GM23338 (cell line): ENCODE results near the gene HEXD. TPM values are rescaled to one million over a fixed set of nuclear protein-coding genes. Genes with fewer than 3 reads are reported as not detected.

Experiments used
- ATAC-seq: fragments of 200-7000 bp; cut with Tn5 transposase; 3 replicates; pipeline ENCODE4 v1.9.1; 2020
- DNase-seq: peaks from one replicate; pipeline ENCODE4 v3.0.0-alpha.2; 2015; ENCODE audit warnings: low spot score
- H2AFZ ChIP-seq: fragments of 200-600 bp; sonication (generic); 2 replicates; pipeline ENCODE4 v1.8.0; 2016; ENCODE audit warnings: antibody characterized with exemption, mild to moderate bottlenecking, moderate library complexity
- H3F3A ChIP-seq: fragments of 200-600 bp; sonication (generic); replicated peaks from 2 replicates; pipeline ENCODE4 v1.8.0; 2017; ENCODE audit warnings: antibody characterized with exemption, mixed run types, low read depth
- H3K27ac ChIP-seq: fragments of 200-600 bp; sonication (generic); 2 replicates; pipeline ENCODE4 v1.6.1; 2016; ENCODE audit warnings: low read depth
- H3K27me3 ChIP-seq: fragments of 200-600 bp; sonication (generic); 2 replicates; pipeline ENCODE4 v1.8.0; 2016; ENCODE audit warnings: mild to moderate bottlenecking, mixed run types, moderate library complexity; ENCODE audit not compliant: insufficient read depth
- H3K36me3 ChIP-seq: fragments of 200-600 bp; sonication (generic); 2 replicates; pipeline ENCODE4 v1.8.0; 2016; ENCODE audit warnings: mild to moderate bottlenecking; ENCODE audit not compliant: insufficient read depth
- H3K4me1 ChIP-seq: fragments of 200-600 bp; sonication (generic); 2 replicates; pipeline ENCODE4 v1.8.0; 2016; ENCODE audit warnings: mild to moderate bottlenecking, moderate library complexity; ENCODE audit not compliant: insufficient read depth
- H3K4me2 ChIP-seq: fragments of 200-600 bp; sonication (generic); 2 replicates; pipeline ENCODE4 v1.7.1; 2017; ENCODE audit warnings: mixed run types
- H3K4me3 ChIP-seq: fragments of 200-600 bp; sonication (generic); 2 replicates; pipeline ENCODE4 v1.6.1; 2016; ENCODE audit warnings: mixed run types
- H3K79me2 ChIP-seq: fragments of 200-600 bp; sonication (generic); replicated peaks from 2 replicates; pipeline ENCODE4 v1.8.0; 2017; ENCODE audit warnings: mild to moderate bottlenecking; ENCODE audit not compliant: insufficient read depth
- H3K9me2 ChIP-seq: fragments of 200-600 bp; sonication (generic); 2 replicates; pipeline ENCODE4 v1.8.0; 2017; ENCODE audit not compliant: insufficient read depth
- H4K20me1 ChIP-seq: fragments of 200-600 bp; sonication (generic); replicated peaks from 2 replicates; pipeline ENCODE4 v1.8.0; 2017; ENCODE audit warnings: mild to moderate bottlenecking; ENCODE audit not compliant: insufficient read depth
- H3K27ac Mint-ChIP-seq: 2 replicates; pipeline ENCODE4 v1.8.0; 2020; ENCODE audit warnings: inconsistent platforms, mild to moderate bottlenecking, moderate library complexity, mixed read lengths
- H3K27me3 Mint-ChIP-seq: 3 replicates; pipeline ENCODE4 v1.8.0; 2022; ENCODE audit warnings: low read depth, mild to moderate bottlenecking, moderate library complexity, mixed read lengths, inconsistent platforms; ENCODE audit not compliant: insufficient read depth, poor library complexity
- H3K36me3 Mint-ChIP-seq: 3 replicates; pipeline ENCODE4 v1.8.0; 2021; ENCODE audit warnings: low read depth, mild to moderate bottlenecking, inconsistent platforms, moderate library complexity, mixed read lengths
- H3K4me1 Mint-ChIP-seq: 3 replicates; pipeline ENCODE4 v1.8.0; 2020; ENCODE audit warnings: mild to moderate bottlenecking, inconsistent platforms, mixed read lengths
- H3K4me3 Mint-ChIP-seq: 3 replicates; pipeline ENCODE4 v1.8.0; 2021; ENCODE audit warnings: moderate library complexity, mild to moderate bottlenecking, inconsistent platforms, mixed read lengths
- H3K9me3 Mint-ChIP-seq: 3 replicates; pipeline ENCODE4 v1.8.0; 2020; ENCODE audit warnings: moderate library complexity, mild to moderate bottlenecking, inconsistent platforms, mixed read lengths
- CREB1 ChIP-seq: fragments of 250-450 bp; sonication (Bioruptor Pico); IDR thresholded peaks from 2 replicates; pipeline ENCODE4 v1.5.0; 2020; ENCODE audit warnings: low read depth, mild to moderate bottlenecking, moderate library complexity
- CTCF ChIP-seq, 2 experiments: fragments of 200-600 bp in 1 of 2; sonication (generic) in 1 of 2; conservative IDR thresholded peaks; 2 replicates each; pipeline versions ENCODE4 v1.5.1 to v1.6.1; 2016 to 2017; ENCODE audit warnings: antibody characterized with exemption in 2 of 2, low read depth in 2 of 2, mild to moderate bottlenecking in 2 of 2, moderate library complexity in 1 of 2
- EZH2 ChIP-seq: fragments of 200-600 bp; sonication (generic); IDR thresholded peaks from one replicate; pipeline ENCODE4 v1.8.0; 2017; ENCODE audit warnings: antibody characterized with exemption, mild to moderate bottlenecking, low read depth; ENCODE audit not compliant: unreplicated experiment
- EZH2phosphoT487 ChIP-seq: fragments of 200-600 bp; sonication (generic); IDR thresholded peaks from one replicate; pipeline ENCODE4 v1.8.1; 2018; ENCODE audit warnings: antibody characterized with exemption; ENCODE audit not compliant: unreplicated experiment
- JUNB ChIP-seq: IDR thresholded peaks from one replicate; pipeline ENCODE4 v1.6.1; 2016; ENCODE audit warnings: antibody characterized with exemption; ENCODE audit not compliant: unreplicated experiment
- NANOG ChIP-seq: IDR thresholded peaks from 2 replicates; pipeline ENCODE4 v1.6.1; 2016; ENCODE audit warnings: antibody characterized with exemption, borderline replicate concordance
- POLR2AphosphoS5 ChIP-seq: IDR thresholded peaks from 2 replicates; pipeline ENCODE4 v1.6.1; 2016; ENCODE audit warnings: antibody characterized with exemption, low read depth
- STAT1 ChIP-seq: IDR thresholded peaks from one replicate; pipeline ENCODE4 v1.6.1; 2016; ENCODE audit warnings: antibody characterized with exemption; ENCODE audit not compliant: unreplicated experiment
- ZNF114 ChIP-seq: fragments of 250-450 bp; sonication (Bioruptor Pico); IDR thresholded peaks from 2 replicates; pipeline ENCODE4 v1.5.0; 2020; ENCODE audit warnings: mild to moderate bottlenecking, moderate library complexity
- ZNF331 ChIP-seq: fragments of 250-450 bp; sonication (Bioruptor Pico); IDR thresholded peaks from 2 replicates; pipeline ENCODE4 v1.5.0; 2020; ENCODE audit warnings: low read depth, mild to moderate bottlenecking, moderate library complexity
- ZNF462 ChIP-seq: fragments of 250-450 bp; sonication (Bioruptor Pico); IDR thresholded peaks from 2 replicates; pipeline ENCODE4 v1.5.0; 2020; ENCODE audit warnings: mild to moderate bottlenecking, moderate library complexity
- polyA plus RNA-seq: library from polyadenylated mRNA; unstranded; fragments of >200 nt; fragmentation: Nextera tagmentation; extraction: Ambion mirVana; gene quantifications from 2 replicates; pipeline ENCODE4 v1.2.1, GENCODE V29; 2016
- total RNA-seq: library from RNA; depleted of rRNA; stranded (reverse); fragments of >200 nt; shearing (Covaris generic); gene quantifications from 2 replicates; pipeline ENCODE4 v1.2.3, GENCODE V29; 2014
- TF ChIP-seq, protein P1 (sequence below): IDR thresholded peaks from one replicate; pipeline ENCODE4 v1.6.1; 2018; ENCODE audit warnings: antibody characterized with exemption; ENCODE audit not compliant: unreplicated experiment
- TF ChIP-seq, protein P2 (sequence below): IDR thresholded peaks from 2 replicates; pipeline ENCODE4 v1.6.1; 2016; ENCODE audit warnings: antibody characterized with exemption

Gene HEXD
- total and polyA plus RNA-seq, 2 experiments from 2014 or later, result 11.9 to 31.1 TPM

DNA sequence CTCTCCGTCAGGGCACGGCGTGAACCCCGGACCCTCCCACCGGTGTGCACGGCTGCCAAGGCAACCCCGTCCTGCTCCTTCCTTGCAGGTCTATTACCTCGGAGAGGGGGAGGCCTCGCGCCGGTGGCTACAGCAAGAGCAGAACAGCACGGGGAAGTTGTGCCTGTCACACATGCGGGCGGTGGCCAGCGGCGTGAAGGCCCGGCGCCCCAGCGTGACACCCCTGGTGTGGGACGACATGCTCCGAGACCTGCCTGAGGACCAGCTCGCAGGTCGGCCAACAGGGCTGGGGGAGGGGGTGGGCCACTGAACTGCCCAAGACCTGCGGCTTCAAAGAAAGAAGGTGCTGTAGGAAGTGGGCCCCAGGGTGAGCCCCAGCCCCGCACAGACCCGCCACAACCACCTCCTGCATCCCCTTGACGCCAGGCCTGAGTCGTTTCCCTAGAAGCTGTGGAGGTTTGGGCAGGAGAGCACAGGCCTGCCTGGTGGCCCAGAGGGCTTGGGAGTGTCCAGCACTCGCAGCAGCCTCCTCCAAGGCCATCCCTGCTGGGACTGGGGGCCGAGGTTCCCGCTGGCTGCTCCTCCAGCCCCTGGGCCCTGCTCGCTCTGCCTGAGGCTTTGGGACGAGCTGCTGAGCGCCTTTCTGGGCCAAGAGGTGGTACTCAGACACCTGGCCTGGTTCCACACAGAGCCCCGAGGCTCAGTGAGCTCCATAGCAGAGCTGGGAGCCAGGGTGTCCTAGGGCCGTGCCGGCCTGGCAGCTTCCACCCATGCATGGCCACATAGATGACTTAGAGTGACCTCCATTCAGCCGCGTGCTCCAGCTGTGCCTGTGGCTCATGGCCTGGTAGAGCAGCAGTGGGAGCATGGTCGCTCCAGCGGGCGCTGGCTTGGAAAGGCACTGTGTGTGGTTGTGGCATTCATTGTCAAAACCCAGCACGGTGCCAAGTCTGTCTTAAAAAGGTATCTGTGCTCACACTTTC is 17.7 kb downstream of the HEXD start:
- Histone ChIP-seq H3K9me2 (no peaks in the 10 kb centered on the region), H3K4me1 (peaks cover 5% of the 10 kb centered on the region), H3F3A (no peaks in the 10 kb centered on the region), H3K36me3 (no peaks in the 10 kb centered on the region), H3K27me3 (no peaks in the 10 kb centered on the region), H3K4me2 (no peak overlapping the region), H3K79me2 (no peaks in the 10 kb centered on the region), H3K27ac (no peak overlapping the region), H2AFZ (no peak overlapping the region), H4K20me1 (no peaks in the 10 kb centered on the region), H3K4me3 (no peak overlapping the region)
- DNase-seq (no peak), ATAC-seq (no peak)
- H3K27me3 Mint-ChIP-seq, result peaks cover 16% of the 10 kb centered on the region
- no peak overlapping the region for H3K27ac Mint-ChIP-seq
- TF ChIP-seq EZH2, result no peak
- TF ChIP-seq POLR2AphosphoS5, result no peak
- no peak for TF ChIP-seq ZNF114 (CRISPR knock-in tag)
- no peak for TF ChIP-seq JUNB
- TF ChIP-seq ZNF331 (CRISPR knock-in tag), result no peak
- TF ChIP-seq STAT1, result no peak
- TF ChIP-seq, protein P1, sequence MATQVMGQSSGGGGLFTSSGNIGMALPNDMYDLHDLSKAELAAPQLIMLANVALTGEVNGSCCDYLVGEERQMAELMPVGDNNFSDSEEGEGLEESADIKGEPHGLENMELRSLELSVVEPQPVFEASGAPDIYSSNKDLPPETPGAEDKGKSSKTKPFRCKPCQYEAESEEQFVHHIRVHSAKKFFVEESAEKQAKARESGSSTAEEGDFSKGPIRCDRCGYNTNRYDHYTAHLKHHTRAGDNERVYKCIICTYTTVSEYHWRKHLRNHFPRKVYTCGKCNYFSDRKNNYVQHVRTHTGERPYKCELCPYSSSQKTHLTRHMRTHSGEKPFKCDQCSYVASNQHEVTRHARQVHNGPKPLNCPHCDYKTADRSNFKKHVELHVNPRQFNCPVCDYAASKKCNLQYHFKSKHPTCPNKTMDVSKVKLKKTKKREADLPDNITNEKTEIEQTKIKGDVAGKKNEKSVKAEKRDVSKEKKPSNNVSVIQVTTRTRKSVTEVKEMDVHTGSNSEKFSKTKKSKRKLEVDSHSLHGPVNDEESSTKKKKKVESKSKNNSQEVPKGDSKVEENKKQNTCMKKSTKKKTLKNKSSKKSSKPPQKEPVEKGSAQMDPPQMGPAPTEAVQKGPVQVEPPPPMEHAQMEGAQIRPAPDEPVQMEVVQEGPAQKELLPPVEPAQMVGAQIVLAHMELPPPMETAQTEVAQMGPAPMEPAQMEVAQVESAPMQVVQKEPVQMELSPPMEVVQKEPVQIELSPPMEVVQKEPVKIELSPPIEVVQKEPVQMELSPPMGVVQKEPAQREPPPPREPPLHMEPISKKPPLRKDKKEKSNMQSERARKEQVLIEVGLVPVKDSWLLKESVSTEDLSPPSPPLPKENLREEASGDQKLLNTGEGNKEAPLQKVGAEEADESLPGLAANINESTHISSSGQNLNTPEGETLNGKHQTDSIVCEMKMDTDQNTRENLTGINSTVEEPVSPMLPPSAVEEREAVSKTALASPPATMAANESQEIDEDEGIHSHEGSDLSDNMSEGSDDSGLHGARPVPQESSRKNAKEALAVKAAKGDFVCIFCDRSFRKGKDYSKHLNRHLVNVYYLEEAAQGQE, result no peak
- TF ChIP-seq CTCF (conservative IDR thresholded peaks at IDR 0.05; ENCODE audit: low read depth in 2 of 2), result no peak
- no peak for TF ChIP-seq EZH2phosphoT487
- TF ChIP-seq ZNF462, result no peak
- TF ChIP-seq, protein P2, sequence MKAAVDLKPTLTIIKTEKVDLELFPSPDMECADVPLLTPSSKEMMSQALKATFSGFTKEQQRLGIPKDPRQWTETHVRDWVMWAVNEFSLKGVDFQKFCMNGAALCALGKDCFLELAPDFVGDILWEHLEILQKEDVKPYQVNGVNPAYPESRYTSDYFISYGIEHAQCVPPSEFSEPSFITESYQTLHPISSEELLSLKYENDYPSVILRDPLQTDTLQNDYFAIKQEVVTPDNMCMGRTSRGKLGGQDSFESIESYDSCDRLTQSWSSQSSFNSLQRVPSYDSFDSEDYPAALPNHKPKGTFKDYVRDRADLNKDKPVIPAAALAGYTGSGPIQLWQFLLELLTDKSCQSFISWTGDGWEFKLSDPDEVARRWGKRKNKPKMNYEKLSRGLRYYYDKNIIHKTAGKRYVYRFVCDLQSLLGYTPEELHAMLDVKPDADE, result no peak
- TF ChIP-seq CREB1, result no peak
- TF ChIP-seq NANOG, result no peak
- peaks cover 4% of the 10 kb centered on the region for H3K36me3 Mint-ChIP-seq
- no peak overlapping the region for H3K4me3 Mint-ChIP-seq
- peaks cover 12% of the 10 kb centered on the region for H3K4me1 Mint-ChIP-seq
- no peaks in the 10 kb centered on the region for H3K9me3 Mint-ChIP-seq
